ENCODE measurements around the gene WDR76.
A peak's percentile ranks its signal among the peaks of the same experiment; 100 is the strongest.
"Not testable (repeated sequence)": the region's sequence is repeated elsewhere in the genome, so short reads cannot be mapped to it uniquely, and the experiment has no call there.

WDR76 gene

GRCh38 chr15:43808960-43809678, 17.7 kb upstream of the WDR76 start:
- TF ChIP-seq CTCF (IDR thresholded peaks at IDR 0.05; ENCODE audit: low read depth, low read length, missing control alignments): no peak
- H3K27ac ChIP-seq: no peak overlapping the region
- no peaks in the 10 kb centered on the region for H3K27me3 ChIP-seq (replicated peaks)
- DNase-seq: no peak
- in situ Hi-C loops (cut with HindIII; ENCODE audit: low pct_ligation_motif_present, low sequenced_read_pairs): no loop called here
- peaks cover 74% of the 10 kb centered on the region for H3K36me3 ChIP-seq (replicated peaks)
- no peak overlapping the region for H3K4me3 ChIP-seq (ENCODE audit: low read depth, low read length)

GRCh38 chr15:43815064-43815463, 11.7 kb upstream of the WDR76 start:
- in situ Hi-C loops (cut with HindIII; ENCODE audit: low pct_ligation_motif_present, low sequenced_read_pairs); H3K27ac ChIP-seq; H3K4me3 ChIP-seq (ENCODE audit: low read depth, low read length); DNase-seq; H3K27me3 ChIP-seq (replicated peaks): not testable (repeated sequence)
- peaks cover 56% of the 10 kb centered on the region for H3K36me3 ChIP-seq (replicated peaks)

GRCh38 chr15:43821505-43821904, 5.3 kb upstream of the WDR76 start:
- in situ Hi-C loops (cut with HindIII; ENCODE audit: low pct_ligation_motif_present, low sequenced_read_pairs): no loop called here
- no peak for DNase-seq
- no peak for TF ChIP-seq CTCF (IDR thresholded peaks at IDR 0.05; ENCODE audit: low read depth, low read length, missing control alignments)
- Histone ChIP-seq H3K4me3 (ENCODE audit: low read depth, low read length) (no peak overlapping the region), H3K36me3 (replicated peaks) (peaks cover 9% of the 10 kb centered on the region), H3K27me3 (replicated peaks) (no peaks in the 10 kb centered on the region), H3K27ac (no peak overlapping the region)

- Histone ChIP-seq H3K27me3 (replicated peaks) (no peaks in the 10 kb centered on the region), H3K27ac (peak within 1 kb of the TSS; percentile 91), H3K36me3 (replicated peaks) (peaks cover 3% of the 10 kb centered on the region), H3K4me3 (ENCODE audit: low read depth, low read length) (peak within 1 kb of the TSS; percentile 87)
- in situ Hi-C loops (cut with HindIII; ENCODE audit: low pct_ligation_motif_present, low sequenced_read_pairs): no loop called here
- no peak for TF ChIP-seq CTCF (IDR thresholded peaks at IDR 0.05; ENCODE audit: low read depth, low read length, missing control alignments)
- peak; percentile 96 for DNase-seq
Observed at GRCh38 chr15:43824302-43825246, 2.2 kb upstream of the WDR76 start, which contains the start of gene MFAP1. Gene MFAP1 (minus strand): TSS chr15:43824690. CDS start chr15:43824569, 121 bp downstream.

- H3K36me3 ChIP-seq (replicated peaks); in situ Hi-C loops (cut with HindIII; ENCODE audit: low pct_ligation_motif_present, low sequenced_read_pairs); H3K27me3 ChIP-seq (replicated peaks); H3K27ac ChIP-seq; DNase-seq; H3K4me3 ChIP-seq (ENCODE audit: low read depth, low read length): not testable (repeated sequence)
Observed at GRCh38 chr15:43825305-43825704, 1.5 kb upstream of the WDR76 start.

GRCh38 chr15:43826029-43826507, 734 bp upstream of the WDR76 start:
- no peaks in the 10 kb centered on the region for H3K27me3 ChIP-seq (replicated peaks)
- peak overlapping the region; percentile 76 for H3K4me3 ChIP-seq (ENCODE audit: low read depth, low read length)
- no peaks in the 10 kb centered on the region for H3K36me3 ChIP-seq (replicated peaks)
- in situ Hi-C loops (cut with HindIII; ENCODE audit: low pct_ligation_motif_present, low sequenced_read_pairs): no loop called here
- DNase-seq: no peak
- TF ChIP-seq CTCF (IDR thresholded peaks at IDR 0.05; ENCODE audit: low read depth, low read length, missing control alignments): no peak
- no peak overlapping the region for H3K27ac ChIP-seq
